SU-DHL-6 (cell line): ENCODE data around the gene KDM3B.
A peak's percentile ranks its signal among the peaks of the same experiment; 100 is the strongest.

ENCODE experiments used
- H2AFZ ChIP-seq: fragments of 200-600 bp; sonication (generic); 2 replicates; pipeline ENCODE4 v1.6.1; 2014; ENCODE audit warnings: low read depth, mild to moderate bottlenecking, moderate library complexity, mixed read lengths, antibody characterized with exemption, low read length; ENCODE audit not compliant: severe bottlenecking
- H3F3A ChIP-seq: fragments of 200-600 bp; shearing (Covaris generic); 2 replicates; pipeline ENCODE4 v1.6.0; 2016; ENCODE audit warnings: antibody characterized with exemption, mild to moderate bottlenecking; ENCODE audit not compliant: insufficient read depth
- H3K27ac ChIP-seq: fragments of 200-600 bp; sonication (generic); 2 replicates; pipeline ENCODE4 v1.5.1; 2016; ENCODE audit warnings: low read depth, mild to moderate bottlenecking, low read length, moderate library complexity, mixed read lengths
- H3K27me3 ChIP-seq: fragments of 200-600 bp; sonication (generic), shearing (Covaris generic); 2 replicates; pipeline ENCODE4 v1.6.0; 2014; ENCODE audit warnings: mild to moderate bottlenecking, low read length
- H3K36me3 ChIP-seq: fragments of 200-600 bp; sonication (generic); 2 replicates; pipeline ENCODE4 v1.6.1; 2014; ENCODE audit warnings: mild to moderate bottlenecking, low read length, mixed read lengths
- H3K4me2 ChIP-seq: fragments of 300-600, 200-600 bp; shearing (Covaris generic), sonication (generic); 2 replicates; pipeline ENCODE4 v1.6.0; 2014; ENCODE audit warnings: low read length, low read depth, mild to moderate bottlenecking; ENCODE audit not compliant: poor library complexity, severe bottlenecking
- H3K4me3 ChIP-seq: fragments of 200-600 bp; sonication (generic); 2 replicates; pipeline ENCODE4 v1.5.1; 2014; ENCODE audit warnings: antibody characterized with exemption, low read length, mild to moderate bottlenecking, mixed read lengths; ENCODE audit not compliant: insufficient read depth, poor library complexity, severe bottlenecking
- H3K79me2 ChIP-seq: fragments of 200-600 bp; sonication (generic); 2 replicates; pipeline ENCODE4 v1.6.1; 2014; ENCODE audit warnings: mild to moderate bottlenecking, low read length, moderate library complexity; ENCODE audit not compliant: insufficient read depth
- H3K9ac ChIP-seq: fragments of 200-600 bp; sonication (generic); 2 replicates; pipeline ENCODE4 v1.7.0; 2014; ENCODE audit warnings: mild to moderate bottlenecking, low read length
- H3K9me2 ChIP-seq: fragments of 200-600 bp; sonication (generic); replicated peaks from 2 replicates; pipeline ENCODE4 v1.6.1; 2014; ENCODE audit warnings: low read length; ENCODE audit not compliant: insufficient read depth
- H3K9me3 ChIP-seq: fragments of 200-600 bp; sonication (generic); 2 replicates; pipeline ENCODE4 v1.6.1; 2014; ENCODE audit warnings: low read length, mixed read lengths; ENCODE audit not compliant: insufficient read depth
- H4K20me1 ChIP-seq: fragments of 200-600 bp; sonication (generic); 2 replicates; pipeline ENCODE4 v1.6.1; 2014; ENCODE audit warnings: low read depth, mild to moderate bottlenecking, antibody characterized with exemption, low read length, moderate library complexity, mixed read lengths
- EZH2phosphoT487 ChIP-seq: fragments of 200-600 bp; sonication (generic), shearing (Covaris generic); conservative IDR thresholded peaks from 2 replicates; pipeline ENCODE4 v1.6.1; 2018; ENCODE audit warnings: mild to moderate bottlenecking, antibody characterized with exemption, low read length, moderate library complexity, mixed read lengths
- TF ChIP-seq, protein P1 (sequence below): fragments of 200-600 bp; sonication (generic); IDR thresholded peaks from one replicate; pipeline ENCODE4 v1.5.1; 2017; ENCODE audit warnings: antibody characterized with exemption, mild to moderate bottlenecking, low read length, moderate library complexity; ENCODE audit not compliant: insufficient read depth, poor library complexity, severe bottlenecking

The KDM3B gene

GRCh38 chr5:138425079-138425478 lies 72.6 kb downstream of the KDM3B start:
- H4K20me1 ChIP-seq = no peaks in the 10 kb centered on the region
- no peaks in the 10 kb centered on the region for H3K9me3 ChIP-seq
- H3K27ac ChIP-seq = no peak overlapping the region
- H3F3A ChIP-seq = no peaks in the 10 kb centered on the region
- peaks cover 39% of the 10 kb centered on the region for H3K36me3 ChIP-seq
- H3K9me2 ChIP-seq = no peaks in the 10 kb centered on the region
- H3K4me3 ChIP-seq = no peak overlapping the region
- no peak overlapping the region for H2AFZ ChIP-seq
- TF ChIP-seq, protein P1, sequence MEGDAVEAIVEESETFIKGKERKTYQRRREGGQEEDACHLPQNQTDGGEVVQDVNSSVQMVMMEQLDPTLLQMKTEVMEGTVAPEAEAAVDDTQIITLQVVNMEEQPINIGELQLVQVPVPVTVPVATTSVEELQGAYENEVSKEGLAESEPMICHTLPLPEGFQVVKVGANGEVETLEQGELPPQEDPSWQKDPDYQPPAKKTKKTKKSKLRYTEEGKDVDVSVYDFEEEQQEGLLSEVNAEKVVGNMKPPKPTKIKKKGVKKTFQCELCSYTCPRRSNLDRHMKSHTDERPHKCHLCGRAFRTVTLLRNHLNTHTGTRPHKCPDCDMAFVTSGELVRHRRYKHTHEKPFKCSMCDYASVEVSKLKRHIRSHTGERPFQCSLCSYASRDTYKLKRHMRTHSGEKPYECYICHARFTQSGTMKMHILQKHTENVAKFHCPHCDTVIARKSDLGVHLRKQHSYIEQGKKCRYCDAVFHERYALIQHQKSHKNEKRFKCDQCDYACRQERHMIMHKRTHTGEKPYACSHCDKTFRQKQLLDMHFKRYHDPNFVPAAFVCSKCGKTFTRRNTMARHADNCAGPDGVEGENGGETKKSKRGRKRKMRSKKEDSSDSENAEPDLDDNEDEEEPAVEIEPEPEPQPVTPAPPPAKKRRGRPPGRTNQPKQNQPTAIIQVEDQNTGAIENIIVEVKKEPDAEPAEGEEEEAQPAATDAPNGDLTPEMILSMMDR = no peak
- no peak for TF ChIP-seq EZH2phosphoT487
- no peak overlapping the region for H3K4me2 ChIP-seq
- no peak overlapping the region for H3K9ac ChIP-seq
- H3K27me3 ChIP-seq = no peaks in the 10 kb centered on the region
- no peaks in the 10 kb centered on the region for H3K79me2 ChIP-seq

- Histone ChIP-seq H3K27me3 (no peaks in the 10 kb centered on the region), H3K4me3 (no peak overlapping the region), H3K9ac (no peak overlapping the region), H3K4me2 (no peak overlapping the region), H3F3A (no peaks in the 10 kb centered on the region; the same call in 1 of the 2 replicates), H3K9me3 (no peaks in the 10 kb centered on the region), H2AFZ (no peak overlapping the region), H3K9me2 (no peaks in the 10 kb centered on the region), H3K79me2 (no peaks in the 10 kb centered on the region), H3K27ac (no peak overlapping the region), H4K20me1 (no peaks in the 10 kb centered on the region), H3K36me3 (peaks cover 21% of the 10 kb centered on the region)
- TF ChIP-seq, protein P1 = no peak
Observed at GRCh38 chr5:138435943-138436342, 83.5 kb downstream of the KDM3B start.

DNA sequence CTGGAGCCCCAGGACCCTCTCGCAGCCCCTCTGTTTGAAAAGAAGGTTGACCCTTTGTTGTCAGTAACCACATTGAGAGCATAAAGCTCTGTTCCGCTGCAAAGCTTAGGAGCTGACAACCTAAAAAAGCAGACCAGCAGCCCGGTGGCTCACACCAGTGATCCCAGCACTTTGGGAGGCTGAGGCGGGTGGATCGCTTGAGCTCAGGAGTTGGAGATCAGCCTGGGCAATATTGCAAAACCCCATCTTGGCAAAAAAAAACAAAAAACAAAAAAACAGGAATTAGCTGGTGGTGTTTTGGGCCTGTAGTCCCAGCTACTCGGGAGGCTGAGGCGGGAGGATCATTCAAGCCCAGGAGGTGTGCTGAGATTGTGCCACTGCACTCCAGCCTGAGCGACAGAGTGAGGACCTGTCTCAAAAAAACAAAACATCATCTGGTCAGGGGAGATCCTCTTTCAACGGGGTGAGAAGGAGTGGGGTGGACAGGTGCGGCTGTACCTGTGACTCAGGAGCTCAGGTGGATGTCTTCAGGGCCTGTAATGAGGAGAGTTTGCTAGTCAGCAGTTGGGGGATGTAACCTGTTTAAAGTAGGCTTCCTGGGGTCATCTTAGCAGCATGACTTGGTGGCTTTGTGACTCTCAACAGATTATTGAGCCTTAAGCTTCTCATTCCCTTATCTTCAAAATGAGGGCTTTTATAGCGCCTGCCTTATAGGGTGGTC lies 85.7 kb downstream of the KDM3B start:
- H3K36me3 ChIP-seq = peaks cover 16% of the 10 kb centered on the region
- no peaks in the 10 kb centered on the region for H3K9me2 ChIP-seq
- H3K79me2 ChIP-seq = no peaks in the 10 kb centered on the region
- H2AFZ ChIP-seq = no peak overlapping the region
- no peaks in the 10 kb centered on the region for H4K20me1 ChIP-seq
- H3F3A ChIP-seq = no peaks in the 10 kb centered on the region; the same call in 1 of the 2 replicates
- peak overlapping the region; percentile 66 for H3K4me2 ChIP-seq
- no peaks in the 10 kb centered on the region for H3K27me3 ChIP-seq
- TF ChIP-seq, protein P1 = no peak
- no peak for TF ChIP-seq EZH2phosphoT487
- no peaks in the 10 kb centered on the region for H3K9me3 ChIP-seq
- H3K27ac ChIP-seq = no peak overlapping the region
- H3K9ac ChIP-seq = peak overlapping the region; percentile 43; the same call in 1 of the 2 replicates
- H3K4me3 ChIP-seq = peak overlapping the region; percentile 48
